ENCODE results near the gene JAZF1.

Gene JAZF1

GRCh38 chr7:27875061-27875460 is 305.5 kb downstream of the JAZF1 start:
- H3K27ac ChIP-seq, result no peak overlapping the region
- no peaks in the 10 kb centered on the region for H4K20me1 ChIP-seq (ENCODE audit: insufficient read depth)
- no peaks in the 10 kb centered on the region for H3K27me3 ChIP-seq (ENCODE audit: insufficient read depth, low read depth)
- no peak overlapping the region for H3K9ac ChIP-seq
- H2AFZ ChIP-seq (ENCODE audit: low read depth), result no peak overlapping the region
- H3K4me1 ChIP-seq (ENCODE audit: low read depth, poor library complexity, severe bottlenecking), result no peaks in the 10 kb centered on the region
- H3K4me3 ChIP-seq (IDR thresholded peaks at IDR 0.05; ENCODE audit: insufficient read depth, low read depth, low read length), result no peak overlapping the region
- no peak overlapping the region for H3K4me2 ChIP-seq
- H3K79me2 ChIP-seq (ENCODE audit: insufficient read depth, low read depth), result no peaks in the 10 kb centered on the region
- H3K36me3 ChIP-seq (ENCODE audit: insufficient read depth), result peaks cover 2% of the 10 kb centered on the region; the same call in 1 of the 2 replicates
- TF ChIP-seq CTCF (conservative IDR thresholded peaks at IDR 0.05; ENCODE audit: low read depth, low read length), result no peak

- no peaks in the 10 kb centered on the region for H3K79me2 ChIP-seq (ENCODE audit: insufficient read depth, low read depth)
- no peaks in the 10 kb centered on the region for H3K27me3 ChIP-seq (ENCODE audit: insufficient read depth, low read depth)
- H3K9ac ChIP-seq, result no peak overlapping the region
- no peak overlapping the region for H3K4me2 ChIP-seq
- H3K4me3 ChIP-seq (IDR thresholded peaks at IDR 0.05; ENCODE audit: insufficient read depth, low read depth, low read length), result no peak overlapping the region
- no peak overlapping the region for H3K27ac ChIP-seq
- no peak for TF ChIP-seq CTCF (conservative IDR thresholded peaks at IDR 0.05; ENCODE audit: low read depth, low read length)
- H4K20me1 ChIP-seq (ENCODE audit: insufficient read depth), result no peaks in the 10 kb centered on the region
- H3K4me1 ChIP-seq (ENCODE audit: low read depth, poor library complexity, severe bottlenecking), result no peaks in the 10 kb centered on the region
- H2AFZ ChIP-seq (ENCODE audit: low read depth), result no peak overlapping the region
- H3K36me3 ChIP-seq (ENCODE audit: insufficient read depth), result peaks cover 2% of the 10 kb centered on the region; the same call in 1 of the 2 replicates
Measured at GRCh38 chr7:27873981-27874957, 306.3 kb downstream of the JAZF1 start.

GRCh38 chr7:27872356-27873275 is 308.0 kb downstream of the JAZF1 start:
- Histone ChIP-seq H3K4me3 (IDR thresholded peaks at IDR 0.05; ENCODE audit: insufficient read depth, low read depth, low read length) (no peak overlapping the region), H2AFZ (ENCODE audit: low read depth) (no peak overlapping the region), H3K36me3 (ENCODE audit: insufficient read depth) (peaks cover 2% of the 10 kb centered on the region; the same call in 1 of the 2 replicates), H3K79me2 (ENCODE audit: insufficient read depth, low read depth) (no peaks in the 10 kb centered on the region), H3K9ac (no peak overlapping the region), H3K4me1 (ENCODE audit: low read depth, poor library complexity, severe bottlenecking) (no peaks in the 10 kb centered on the region), H3K27me3 (ENCODE audit: insufficient read depth, low read depth) (no peaks in the 10 kb centered on the region), H3K4me2 (no peak overlapping the region), H3K27ac (no peak overlapping the region), H4K20me1 (ENCODE audit: insufficient read depth) (no peaks in the 10 kb centered on the region)
- TF ChIP-seq CTCF (conservative IDR thresholded peaks at IDR 0.05; ENCODE audit: low read depth, low read length), result no peak

- H3K4me1 ChIP-seq (ENCODE audit: low read depth, poor library complexity, severe bottlenecking), result peaks cover 3% of the 10 kb centered on the region
- no peaks in the 10 kb centered on the region for H3K79me2 ChIP-seq (ENCODE audit: insufficient read depth, low read depth)
- H3K4me3 ChIP-seq (IDR thresholded peaks at IDR 0.05; ENCODE audit: insufficient read depth, low read depth, low read length), result no peak overlapping the region
- no peak overlapping the region for H3K9ac ChIP-seq
- H4K20me1 ChIP-seq (ENCODE audit: insufficient read depth), result no peaks in the 10 kb centered on the region
- H3K36me3 ChIP-seq (ENCODE audit: insufficient read depth), result peaks cover 2% of the 10 kb centered on the region; the same call in 1 of the 2 replicates
- H3K4me2 ChIP-seq, result no peak overlapping the region
- H2AFZ ChIP-seq (ENCODE audit: low read depth), result no peak overlapping the region
- no peak for TF ChIP-seq CTCF (conservative IDR thresholded peaks at IDR 0.05; ENCODE audit: low read depth, low read length)
- H3K27ac ChIP-seq, result no peak overlapping the region
- H3K27me3 ChIP-seq (ENCODE audit: insufficient read depth, low read depth), result no peaks in the 10 kb centered on the region
Measured at GRCh38 chr7:27871866-27872265, 308.7 kb downstream of the JAZF1 start.
